GM21423 (cell line): ENCODE data around the gene TTLL13.
"Not testable (repeated sequence)": the region's sequence is repeated elsewhere in the genome, so short reads cannot be mapped to it uniquely, and the experiment has no call there.

Experiments
- ATAC-seq: cut with Tn5 transposase; IDR thresholded peaks from one replicate; pipeline ENCODE4 v1.9.1; 2021; ENCODE audit warnings: mild to moderate bottlenecking, moderate library complexity; ENCODE audit not compliant: unreplicated experiment

TTLL13 gene

DNA sequence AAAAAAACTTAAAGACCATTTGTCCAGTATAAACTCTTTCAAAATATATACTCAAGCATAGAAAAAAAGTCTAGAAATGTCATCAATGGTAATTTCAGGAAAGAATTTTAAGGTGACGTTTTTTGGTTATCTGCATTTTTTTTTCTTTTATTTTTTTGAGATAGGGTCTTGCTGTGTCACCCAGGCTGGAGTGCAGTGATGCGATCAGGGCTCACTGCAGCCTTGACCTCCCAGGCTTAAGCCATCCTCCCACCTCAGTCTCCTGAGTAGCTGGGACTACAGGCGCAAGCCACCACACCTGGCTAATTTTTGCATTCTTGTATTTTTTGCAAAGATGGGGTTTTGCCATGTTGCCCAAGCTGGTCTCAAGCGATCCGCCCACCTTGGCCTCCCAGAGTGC is 31.4 kb downstream of the TTLL13 start:
- not testable (repeated sequence) for ATAC-seq

DNA sequence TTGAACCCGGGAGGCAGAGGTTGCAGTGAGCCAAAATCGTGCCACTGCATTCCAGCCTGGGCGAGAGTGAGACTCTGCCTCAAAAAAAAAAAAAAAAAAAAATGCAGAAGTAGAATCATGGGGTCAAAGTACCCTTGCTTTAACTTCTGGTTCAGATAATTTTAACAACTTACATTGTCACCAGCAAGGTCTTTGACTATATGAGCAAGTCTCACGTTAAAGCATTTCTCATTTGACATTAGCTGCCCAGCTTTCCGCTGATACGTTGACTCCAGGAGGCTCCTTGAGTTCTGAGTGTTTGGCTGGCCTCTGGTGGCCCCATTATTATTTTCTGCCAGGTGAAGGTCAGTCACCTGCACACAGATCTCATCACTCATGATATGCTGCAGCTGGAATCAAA is 32.3 kb downstream of the TTLL13 start:
- ATAC-seq = not testable (repeated sequence)

DNA sequence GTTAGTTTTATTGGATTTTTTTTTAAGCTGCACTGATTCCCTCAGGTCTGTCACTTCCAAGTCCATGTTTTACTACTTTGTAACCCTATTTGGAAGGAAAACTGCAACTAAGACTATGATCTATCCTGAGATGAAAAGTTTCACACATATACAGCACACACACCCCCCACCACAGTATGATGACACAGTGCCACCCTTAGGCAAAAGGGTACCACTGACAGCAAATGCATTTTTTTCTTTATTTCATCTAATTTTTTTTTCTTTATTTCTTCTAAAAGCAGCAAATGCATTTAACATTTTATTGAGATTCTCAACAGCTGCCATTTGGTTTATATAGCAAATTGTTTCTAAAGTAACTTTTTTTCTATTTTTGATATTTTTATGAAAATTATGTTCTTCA is 37.3 kb downstream of the TTLL13 start:
- no peak for ATAC-seq

DNA sequence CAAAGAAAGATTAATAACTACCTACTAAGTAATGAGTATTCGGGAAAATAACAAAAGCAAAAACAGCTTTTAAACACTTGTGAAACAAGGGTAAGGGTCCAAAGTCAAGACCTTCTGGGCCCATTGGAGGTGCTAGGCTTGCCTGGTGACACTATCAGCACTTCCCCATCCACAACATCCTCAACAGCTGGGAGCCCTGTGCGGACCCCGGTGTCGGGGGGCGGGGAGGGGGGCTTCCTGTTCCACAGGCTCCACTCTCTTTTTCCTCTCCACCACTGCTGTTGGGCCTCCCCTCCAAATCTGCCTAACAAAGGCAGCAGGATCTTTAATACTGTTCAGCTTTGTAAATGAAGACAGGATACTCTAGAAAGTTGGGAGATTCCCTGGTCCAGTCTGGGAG is 37.7 kb downstream of the TTLL13 start:
- no peak for ATAC-seq

DNA sequence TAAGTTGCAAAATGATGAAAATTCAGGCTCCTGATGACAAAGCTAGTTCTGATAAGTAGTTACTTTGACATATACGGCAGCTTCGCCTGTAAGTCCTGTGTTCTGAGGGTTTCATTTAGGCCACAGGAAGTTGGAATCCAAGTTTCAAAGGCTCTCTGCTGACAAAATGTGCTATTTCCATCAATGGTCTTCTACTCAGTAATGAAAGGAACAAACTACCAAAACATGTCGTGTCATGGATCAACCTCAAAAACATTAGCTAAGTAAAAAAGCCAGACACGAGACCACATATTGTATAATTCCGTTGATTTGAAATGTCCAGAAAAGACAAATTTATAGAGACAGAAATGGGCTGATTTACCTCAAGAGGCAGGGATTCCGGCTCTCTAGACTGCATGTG is 38.6 kb downstream of the TTLL13 start:
- ATAC-seq = no peak

DNA sequence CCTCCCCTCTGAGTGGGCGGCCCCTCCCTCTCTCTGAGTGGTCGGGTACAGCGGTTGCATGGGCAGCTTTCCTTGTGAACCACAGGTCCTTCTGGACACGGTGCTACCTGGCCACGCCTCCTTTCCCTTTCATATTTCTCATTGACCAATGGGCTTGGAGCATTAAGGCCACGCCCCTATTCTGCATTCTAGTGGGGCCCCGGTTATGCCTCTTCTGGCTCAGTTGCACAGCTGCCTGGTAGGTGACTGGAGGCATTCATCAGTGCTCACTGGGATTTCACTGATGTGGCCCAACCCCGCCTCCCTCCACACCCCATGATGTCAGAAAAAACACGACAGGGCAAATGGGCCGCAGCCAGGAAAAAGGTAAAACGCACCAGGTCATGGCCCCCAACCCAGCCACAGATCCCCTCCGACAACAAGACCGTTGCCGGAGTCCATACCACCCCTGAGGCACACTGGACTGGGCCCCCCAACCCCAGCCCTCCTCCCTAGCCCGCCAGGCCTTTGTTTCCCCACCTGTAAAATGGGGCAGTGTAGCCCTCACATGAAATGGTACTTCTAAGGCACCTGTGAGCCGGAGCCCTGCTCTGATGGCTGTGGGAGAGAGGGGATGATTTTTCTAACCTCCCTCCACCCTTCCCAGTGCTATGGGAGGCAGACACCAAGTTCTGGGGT is 42.5 kb downstream of the TTLL13 start:
- ATAC-seq = no peak

DNA sequence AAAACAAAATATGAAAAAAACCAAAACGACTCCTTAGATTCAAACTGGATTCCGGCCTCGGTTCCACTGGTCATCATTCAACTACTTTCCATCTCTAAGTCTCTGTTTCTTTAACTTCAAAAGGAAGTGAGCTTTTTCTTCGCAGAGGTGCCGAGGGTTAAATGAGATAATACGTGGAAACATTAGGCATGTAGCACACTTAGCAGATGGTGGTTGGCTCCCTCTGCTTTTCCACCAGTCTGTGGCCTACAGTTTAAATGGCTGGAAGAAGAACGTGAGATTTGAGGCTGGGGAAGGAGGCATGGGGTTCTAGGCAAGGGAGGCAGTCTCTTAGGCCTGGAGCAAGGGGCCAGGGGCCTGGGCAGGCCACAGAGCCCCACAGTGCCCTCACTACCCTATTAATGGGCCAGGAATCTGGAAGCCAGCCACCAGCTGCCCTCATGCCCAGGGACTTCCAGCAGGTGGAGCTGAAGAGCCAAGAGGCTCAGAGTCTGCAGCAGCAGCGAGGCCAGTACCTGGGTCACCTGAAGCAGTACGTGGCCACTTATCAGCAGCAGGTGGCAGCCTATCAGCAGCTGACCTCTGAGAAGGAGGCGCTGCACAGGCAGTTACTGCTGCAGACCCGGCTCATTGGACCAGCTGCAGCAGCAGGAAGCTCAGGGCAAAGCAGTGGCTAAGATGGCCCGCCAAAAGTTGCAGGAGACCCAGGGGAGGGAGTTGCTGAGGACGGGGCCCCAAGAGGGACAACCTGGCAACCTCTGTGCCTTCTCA is 43.9 kb downstream of the TTLL13 start:
- ATAC-seq = not testable (repeated sequence)

DNA sequence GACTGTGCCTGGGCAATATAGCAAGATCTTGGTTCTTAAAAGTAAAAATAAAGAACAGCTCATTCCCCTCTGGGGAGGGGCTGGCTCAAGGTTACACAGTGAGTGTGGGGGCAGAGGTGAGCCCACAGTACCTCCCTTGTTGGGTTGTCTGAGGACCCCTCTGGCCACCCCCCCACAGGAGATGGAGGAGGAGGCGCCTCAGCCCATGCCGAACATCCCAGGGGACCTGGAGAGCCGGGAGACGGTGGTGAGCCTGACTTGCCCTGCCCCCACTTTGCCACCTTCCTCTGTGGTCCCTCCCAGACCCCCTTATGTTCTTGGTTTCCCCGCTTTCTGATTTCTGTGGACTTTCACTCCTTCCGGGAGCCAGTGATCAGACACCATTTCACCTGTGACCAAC is 44.8 kb downstream of the TTLL13 start:
- no peak for ATAC-seq

DNA sequence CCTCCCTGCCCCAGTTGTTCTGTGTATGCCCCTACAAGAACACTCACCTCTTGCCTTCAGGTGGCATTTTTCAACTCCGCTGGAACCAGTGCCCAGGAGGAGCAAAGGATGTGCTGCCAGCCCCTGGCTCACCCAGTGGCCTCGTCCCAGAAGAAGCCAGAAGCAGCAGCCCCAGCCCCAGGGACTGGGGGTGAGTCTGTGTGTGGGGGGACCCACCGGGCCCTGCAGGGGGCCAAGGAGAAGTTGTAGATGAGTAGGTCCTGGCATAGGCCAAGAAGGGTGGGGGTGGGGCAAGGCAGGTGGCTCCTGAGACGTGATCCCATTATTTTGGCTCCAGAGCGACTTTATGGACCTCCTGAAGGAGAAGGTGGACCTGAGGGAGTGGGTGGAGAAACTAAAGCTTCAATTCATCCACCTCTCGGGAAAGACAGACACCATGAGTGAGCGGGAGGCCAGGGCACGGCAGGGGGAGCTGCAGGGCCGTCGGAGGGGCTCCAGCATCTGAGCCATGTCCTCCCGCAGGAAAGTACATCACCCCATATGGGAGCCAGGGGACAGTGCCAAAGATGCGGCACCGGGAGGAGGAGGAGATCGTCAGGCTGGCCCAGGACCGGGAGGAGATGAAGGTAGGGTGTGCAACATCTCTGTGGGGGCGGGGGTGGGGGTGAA is 45.4 kb downstream of the TTLL13 start:
- no peak for ATAC-seq

DNA sequence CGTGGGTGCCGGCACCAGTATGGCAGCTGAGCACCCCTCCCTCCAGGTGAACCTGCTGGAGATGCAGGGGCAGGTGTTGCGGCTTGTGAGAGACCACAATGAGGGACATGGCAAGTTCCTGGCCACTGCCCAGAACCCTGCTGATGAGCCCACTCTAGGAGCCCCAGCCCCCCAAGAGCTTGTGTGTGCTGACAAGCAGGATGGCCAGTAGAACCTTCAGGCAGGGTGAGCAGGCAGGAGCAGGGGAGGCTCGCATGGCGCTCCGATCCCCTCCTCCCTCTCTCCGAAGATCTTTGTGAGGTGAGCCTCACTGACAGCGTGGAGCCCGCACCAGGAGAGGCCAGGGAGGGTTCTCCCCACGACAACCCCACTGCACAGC is 45.9 kb downstream of the TTLL13 start:
- ATAC-seq = no peak

DNA sequence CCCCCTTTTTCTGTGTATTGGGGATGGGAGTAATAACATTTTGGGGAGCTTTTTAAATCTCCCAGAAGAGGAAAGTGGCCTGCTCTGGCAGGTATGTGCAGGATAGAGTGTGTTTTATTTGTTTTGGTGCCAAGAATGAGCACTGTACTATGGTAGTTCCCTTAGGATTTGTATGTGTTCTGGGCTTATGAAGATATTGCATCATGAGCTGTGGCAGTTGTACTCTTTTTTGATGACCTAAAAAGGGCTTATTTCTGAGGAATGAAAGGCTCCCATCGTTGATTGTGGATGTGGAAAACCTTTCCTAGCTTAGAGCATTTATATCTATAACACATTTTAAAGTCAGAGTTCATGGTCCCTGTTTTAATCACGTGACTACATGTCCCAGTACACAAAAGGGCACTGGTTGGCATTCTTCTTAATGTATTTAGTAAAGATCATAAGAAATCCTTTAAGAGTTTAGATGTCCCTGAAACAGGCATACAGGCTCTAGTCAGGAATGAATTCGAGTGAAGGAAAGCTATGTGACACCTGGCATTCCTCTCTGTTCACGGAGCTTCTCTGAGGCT is 47.0 kb downstream of the TTLL13 start:
- not testable (repeated sequence) for ATAC-seq

DNA sequence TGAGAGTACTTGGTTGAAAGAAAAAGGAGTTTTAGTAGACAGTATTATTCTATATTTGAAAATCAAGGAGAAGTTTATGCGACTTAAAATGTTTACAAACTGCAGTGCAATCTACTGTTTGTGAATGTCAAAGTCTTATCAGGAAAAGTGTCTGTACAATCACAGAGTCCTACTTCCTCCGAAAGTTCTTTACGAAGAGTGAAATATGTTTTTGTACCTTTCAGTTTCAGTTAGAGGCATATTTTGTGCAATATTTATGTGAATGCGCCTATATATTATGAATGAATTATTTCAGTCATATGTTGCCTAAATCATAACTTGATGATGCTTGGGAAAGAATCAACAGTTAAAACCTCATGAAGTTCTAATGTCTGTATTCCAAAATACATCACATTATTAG is 47.7 kb downstream of the TTLL13 start:
- ATAC-seq = no peak

DNA sequence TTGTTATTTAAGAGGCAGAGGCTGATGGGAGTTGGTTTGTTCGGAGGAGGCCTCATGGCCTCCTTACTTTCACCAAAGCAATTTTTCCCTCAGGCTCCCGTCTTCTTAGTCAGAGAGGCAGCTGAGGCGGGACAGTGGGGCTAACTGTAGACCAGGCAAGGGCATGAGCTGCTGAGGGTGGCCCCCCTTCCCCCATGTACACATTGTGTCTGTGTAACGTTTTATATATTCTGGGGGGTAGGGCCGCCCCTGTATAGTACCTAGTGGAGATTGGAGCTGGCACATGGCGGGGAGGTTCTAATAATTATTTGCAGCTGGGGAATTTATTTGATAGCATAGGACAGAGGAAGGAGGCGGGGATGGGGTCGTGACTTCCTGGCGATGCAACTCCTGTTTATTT is 51.2 kb downstream of the TTLL13 start:
- no peak for ATAC-seq

DNA sequence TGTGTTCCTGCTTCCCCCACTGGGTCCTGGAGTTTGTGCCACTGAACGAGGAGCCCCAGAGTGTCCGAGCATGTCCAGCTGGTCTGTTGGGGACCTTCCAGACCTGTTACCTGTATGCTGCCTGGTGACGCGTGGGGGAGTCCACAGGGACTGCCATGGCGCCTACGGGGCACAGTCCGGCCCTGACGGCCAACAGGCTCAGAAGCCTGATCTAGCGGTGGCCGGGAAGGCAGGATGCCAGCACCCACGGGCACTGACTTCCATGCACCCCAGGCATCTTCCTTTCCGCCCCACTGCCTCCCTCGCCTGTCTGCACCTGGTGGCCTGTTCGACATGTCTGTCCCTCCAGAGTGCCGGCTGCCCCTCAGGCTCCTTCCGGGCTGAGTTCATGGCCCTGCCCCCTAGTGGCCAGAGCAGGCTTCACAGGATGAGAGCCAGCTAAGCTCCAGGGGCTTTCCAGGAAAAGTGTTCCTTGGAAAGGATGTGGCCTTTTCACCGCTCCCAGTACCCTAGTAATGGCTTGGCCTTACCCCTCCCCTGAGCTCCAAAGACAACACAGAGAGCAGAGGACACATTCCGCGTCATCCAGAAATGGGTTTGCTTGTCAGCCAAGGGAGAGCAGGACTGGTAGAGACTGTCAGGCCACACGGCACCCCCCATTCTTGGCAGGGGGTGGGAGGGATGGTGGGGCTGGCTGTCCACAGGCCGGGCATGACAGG is 51.8 kb downstream of the TTLL13 start:
- no peak for ATAC-seq

DNA sequence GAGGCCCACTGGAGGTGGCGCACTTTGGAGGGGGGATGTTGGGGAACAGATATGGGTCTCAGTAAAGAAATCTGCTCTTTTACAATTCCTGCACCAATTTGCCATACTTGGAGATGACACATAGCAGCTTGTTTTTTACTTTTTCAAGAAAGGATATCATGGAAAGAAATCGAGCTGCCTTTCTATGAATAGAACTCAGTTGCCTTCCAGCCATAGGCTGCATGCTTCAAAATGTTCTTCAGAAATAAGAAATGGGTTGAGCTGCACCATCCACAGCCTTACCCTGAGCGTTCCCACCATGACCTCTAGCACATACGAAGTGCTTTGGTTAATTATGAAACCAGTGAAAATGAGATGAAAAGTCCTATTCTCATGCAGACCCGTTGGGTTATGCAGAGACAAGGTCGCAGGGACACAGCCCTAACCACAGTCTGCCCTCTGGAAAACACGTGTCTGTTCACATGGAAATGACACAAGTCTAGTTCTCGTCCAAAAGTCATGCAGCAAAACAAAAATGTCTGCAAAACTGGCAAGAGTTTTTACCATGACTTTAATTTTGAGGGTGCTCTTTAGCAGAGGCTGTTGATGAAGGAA is 52.4 kb downstream of the TTLL13 start:
- ATAC-seq = no peak

DNA sequence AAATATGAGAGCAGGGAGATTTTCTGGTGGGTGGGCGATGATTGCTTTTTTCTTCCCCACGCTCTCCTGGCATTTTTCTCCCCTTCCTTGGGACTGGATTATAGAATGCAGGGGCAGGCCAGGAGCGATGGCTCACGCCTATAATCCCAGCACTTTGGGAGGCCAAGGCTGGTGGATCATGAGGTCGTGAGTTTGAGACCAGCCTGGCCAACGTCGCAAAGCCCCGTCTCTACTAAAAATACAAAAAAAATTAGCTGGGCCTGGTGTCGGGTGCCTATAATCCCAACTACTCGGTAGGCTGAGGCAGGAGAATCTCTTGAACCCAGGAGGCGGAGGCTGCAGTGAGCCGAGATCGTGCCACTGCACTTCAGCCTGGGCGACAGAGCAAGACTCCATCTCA is 56.0 kb downstream of the TTLL13 start:
- not testable (repeated sequence) for ATAC-seq

DNA sequence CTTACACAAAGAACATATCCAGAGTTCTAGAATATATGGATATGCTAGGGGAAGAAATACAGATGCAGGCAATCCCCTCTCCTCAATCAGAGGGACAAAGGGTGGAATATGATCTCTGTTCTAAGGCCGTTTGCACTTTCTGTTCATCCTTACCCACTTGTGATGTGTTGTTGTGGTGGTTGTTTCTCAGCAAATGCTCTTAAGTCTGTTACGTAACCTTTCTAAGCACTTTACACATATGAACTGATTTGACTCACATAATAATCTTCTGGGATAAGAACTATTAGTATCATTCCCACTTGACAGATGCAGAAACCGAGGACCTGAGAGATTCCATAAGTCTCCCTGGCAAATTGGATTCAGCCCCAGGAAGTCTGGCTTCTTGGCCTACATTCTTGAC is 56.6 kb downstream of the TTLL13 start:
- ATAC-seq = no peak

DNA sequence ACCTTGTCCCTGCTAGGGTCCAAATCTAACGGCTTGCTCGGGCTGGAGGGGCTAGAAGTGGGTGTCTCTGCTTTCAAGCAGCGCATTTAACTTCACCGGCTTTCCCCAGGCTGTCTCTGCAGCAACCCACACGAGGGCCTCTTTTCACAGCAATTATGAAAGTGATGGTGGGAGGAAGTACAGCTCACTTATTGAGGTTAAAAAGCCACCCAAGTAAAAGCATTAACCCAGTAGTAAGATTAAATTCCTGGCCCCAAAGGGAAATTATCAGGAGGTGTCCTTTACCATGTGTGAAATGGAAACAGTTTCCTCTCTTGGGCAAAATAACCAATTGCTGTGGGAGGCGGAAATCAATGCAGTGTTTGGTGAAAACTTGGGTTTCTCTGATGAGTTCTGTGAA is 57.2 kb downstream of the TTLL13 start:
- ATAC-seq = peak; percentile 51

DNA sequence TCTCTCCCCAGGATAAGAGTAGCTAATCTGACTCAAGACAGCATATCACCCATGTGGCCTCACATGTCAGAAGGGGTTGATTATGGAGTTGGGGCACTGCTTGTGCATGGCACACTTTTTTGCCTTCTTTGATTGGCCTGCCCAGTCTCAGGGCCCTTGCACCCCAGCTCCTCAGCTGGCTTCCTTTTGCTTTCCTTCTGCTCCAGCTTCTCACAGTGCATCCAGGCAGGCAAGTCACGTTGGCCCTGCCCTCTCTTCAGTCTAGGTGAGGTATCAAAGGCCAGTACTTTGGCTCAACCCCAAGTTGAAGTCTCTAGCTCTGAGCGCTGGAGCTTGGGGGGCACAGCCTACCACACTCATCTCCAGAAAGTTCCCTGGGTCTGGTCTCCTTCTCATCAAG is 58.3 kb downstream of the TTLL13 start:
- ATAC-seq = no peak

DNA sequence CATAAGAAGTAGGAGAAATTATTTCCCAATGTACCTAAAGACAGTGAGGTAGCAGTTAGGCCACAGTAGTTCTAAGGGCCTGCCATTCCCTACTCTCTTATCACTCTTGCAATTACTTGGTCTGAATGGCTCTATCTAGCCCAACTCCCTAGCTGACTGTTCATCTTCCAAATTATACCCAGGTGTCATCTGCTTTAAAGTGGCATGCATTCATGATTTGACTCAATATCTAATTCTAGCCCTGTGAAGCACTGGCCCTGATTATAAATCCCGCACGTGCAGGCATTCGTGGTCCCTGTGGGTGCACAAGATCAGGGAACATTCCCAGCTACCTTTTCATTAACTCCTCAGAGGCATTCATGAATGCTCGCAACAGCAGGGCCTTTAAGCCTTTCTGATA is 59.7 kb downstream of the TTLL13 start:
- ATAC-seq = no peak
